Esophagus muscularis mucosa (tissue), 3 donors: ENCODE results near the gene PTPN4.

ENCODE experiments used
- CTCF ChIP-seq, 3 experiments: fragments of 200-600 bp in 2 of 3; fragments of 450-650 bp in 1 of 3; sonication (generic) in 2 of 3; IDR thresholded peaks; one replicate each; pipeline ENCODE4 v1.5.1; 2017 to 2019; ENCODE audit warnings: antibody characterized with exemption in 3 of 3, mild to moderate bottlenecking in 2 of 3, moderate library complexity in 1 of 3
- POLR2A ChIP-seq: fragments of 450-650 bp; IDR thresholded peaks from one replicate; pipeline ENCODE4 v1.6.1; 2017; ENCODE audit warnings: antibody characterized with exemption, moderate library complexity, mild to moderate bottlenecking, low read depth

- TF ChIP-seq POLR2A (no peak), CTCF (IDR thresholded peaks at IDR 0.05) (no peak)
Observed at GRCh38 chr2:119749477-119750012, 10.2 kb upstream of the PTPN4 start.
